ENCODE results near the gene BRIP1.

GRCh38 chr17:61699032-61699431, 164.3 kb downstream of the BRIP1 start:
- TF ChIP-seq POLR2A (IDR thresholded peaks at IDR 0.05), result no peak
- no peak for TF ChIP-seq CTCF (IDR thresholded peaks at IDR 0.05)

All from uterus (tissue), 2 donors.